GM19468 (cell line): ENCODE measurements around the gene GOSR1.
"Not testable (repeated sequence)": the region's sequence is repeated elsewhere in the genome, so short reads cannot be mapped to it uniquely, and the experiment has no call there.

Experiments
- ATAC-seq: cut with Tn5 transposase; IDR thresholded peaks from one replicate; pipeline ENCODE4 v1.9.1; 2021; ENCODE audit warnings: mild to moderate bottlenecking, moderate library complexity, moderate number of reproducible peaks; ENCODE audit not compliant: unreplicated experiment; ENCODE audit errors: extremely low read depth

The GOSR1 gene

GRCh38 chr17:30571921-30572320 is 94.7 kb downstream of the GOSR1 start:
- ATAC-seq: no peak

GRCh38 chr17:30572651-30573554 is 95.7 kb downstream of the GOSR1 start:
- ATAC-seq: not testable (repeated sequence)

GRCh38 chr17:30573603-30574175 is 96.5 kb downstream of the GOSR1 start:
- ATAC-seq: no peak

- ATAC-seq: not testable (repeated sequence)
Observed at GRCh38 chr17:30574309-30574708, 97.1 kb downstream of the GOSR1 start.

GRCh38 chr17:30574806-30575205 is 97.6 kb downstream of the GOSR1 start:
- ATAC-seq: not testable (repeated sequence)

- ATAC-seq: not testable (repeated sequence)
Observed at GRCh38 chr17:30575648-30576325, 98.6 kb downstream of the GOSR1 start.

GRCh38 chr17:30576326-30576861 is 99.2 kb downstream of the GOSR1 start:
- ATAC-seq: no peak
